ENCODE measurements around the gene MAP7.

DNA sequence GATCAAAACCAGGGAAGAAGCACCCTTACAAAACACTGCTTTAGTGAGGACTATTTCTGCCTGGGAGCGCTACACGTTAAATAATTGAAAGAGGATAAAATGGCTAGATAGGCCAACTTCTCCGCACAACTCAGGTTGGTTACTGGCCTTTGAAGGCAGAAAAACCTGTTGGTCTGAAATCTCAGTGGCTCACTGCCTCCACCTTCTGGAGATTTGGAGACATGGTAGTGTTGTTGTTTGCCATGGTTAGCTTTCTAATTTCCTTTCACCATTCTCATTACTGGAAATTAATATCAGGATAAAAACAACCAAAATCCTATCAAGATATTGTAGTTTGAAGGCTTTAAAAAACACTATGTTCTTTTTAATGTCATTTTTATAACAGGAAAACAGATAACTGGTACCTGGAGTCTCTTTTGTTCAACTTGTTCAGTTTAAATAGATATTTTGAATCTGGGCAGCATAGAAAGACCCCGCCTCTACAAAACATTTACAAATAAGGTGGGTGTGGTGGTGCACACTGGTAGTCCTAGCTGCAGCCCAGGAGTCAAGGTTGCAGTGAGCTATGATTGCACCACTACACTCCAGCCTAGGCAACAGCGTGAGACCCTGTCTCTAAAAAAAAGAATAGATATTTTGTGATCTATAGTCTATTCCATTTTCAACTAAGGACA is 233.1 kb downstream of the MAP7 start:
- TF ChIP-seq, protein P1, sequence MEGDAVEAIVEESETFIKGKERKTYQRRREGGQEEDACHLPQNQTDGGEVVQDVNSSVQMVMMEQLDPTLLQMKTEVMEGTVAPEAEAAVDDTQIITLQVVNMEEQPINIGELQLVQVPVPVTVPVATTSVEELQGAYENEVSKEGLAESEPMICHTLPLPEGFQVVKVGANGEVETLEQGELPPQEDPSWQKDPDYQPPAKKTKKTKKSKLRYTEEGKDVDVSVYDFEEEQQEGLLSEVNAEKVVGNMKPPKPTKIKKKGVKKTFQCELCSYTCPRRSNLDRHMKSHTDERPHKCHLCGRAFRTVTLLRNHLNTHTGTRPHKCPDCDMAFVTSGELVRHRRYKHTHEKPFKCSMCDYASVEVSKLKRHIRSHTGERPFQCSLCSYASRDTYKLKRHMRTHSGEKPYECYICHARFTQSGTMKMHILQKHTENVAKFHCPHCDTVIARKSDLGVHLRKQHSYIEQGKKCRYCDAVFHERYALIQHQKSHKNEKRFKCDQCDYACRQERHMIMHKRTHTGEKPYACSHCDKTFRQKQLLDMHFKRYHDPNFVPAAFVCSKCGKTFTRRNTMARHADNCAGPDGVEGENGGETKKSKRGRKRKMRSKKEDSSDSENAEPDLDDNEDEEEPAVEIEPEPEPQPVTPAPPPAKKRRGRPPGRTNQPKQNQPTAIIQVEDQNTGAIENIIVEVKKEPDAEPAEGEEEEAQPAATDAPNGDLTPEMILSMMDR (conservative IDR thresholded peaks at IDR 0.05; ENCODE audit: low read length): peak; percentile 88
- no peak for TF ChIP-seq EZH2phosphoT487 (IDR thresholded peaks at IDR 0.05; ENCODE audit: borderline replicate concordance, low read depth, low read length)
